GM23248 (cell line): ENCODE results near the gene DTX3.

Source experiments
- EZH2 ChIP-seq: fragments of 200-600 bp; sonication (generic); IDR thresholded peaks from 2 replicates; pipeline ENCODE4 v1.6.1; 2018; ENCODE audit warnings: antibody characterized with exemption, mild to moderate bottlenecking; ENCODE audit not compliant: insufficient read depth, poor library complexity, severe bottlenecking
- EZH2phosphoT487 ChIP-seq: fragments of 200-600 bp; sonication (generic); IDR thresholded peaks from 2 replicates; pipeline ENCODE4 v1.6.1; 2018; ENCODE audit warnings: antibody characterized with exemption, moderate library complexity, mild to moderate bottlenecking, low read depth; ENCODE audit not compliant: insufficient read depth

- no peak for TF ChIP-seq EZH2phosphoT487
- no peak for TF ChIP-seq EZH2
These were observed 19.3 kb downstream of the DTX3 start for GRCh38 chr12:57623811-57624390.
